Measurements from ENCODE around the gene AGBL4.

AGBL4 gene

GRCh38 chr1:48617252-48617651 is 1406.5 kb downstream of the AGBL4 start:
- DNase-seq, result no peak

GRCh38 chr1:48616710-48617109 is 1407.0 kb downstream of the AGBL4 start:
- no peak for DNase-seq

- no peak for DNase-seq
Observed at GRCh38 chr1:48611841-48612240, 1411.9 kb downstream of the AGBL4 start.

DNA sequence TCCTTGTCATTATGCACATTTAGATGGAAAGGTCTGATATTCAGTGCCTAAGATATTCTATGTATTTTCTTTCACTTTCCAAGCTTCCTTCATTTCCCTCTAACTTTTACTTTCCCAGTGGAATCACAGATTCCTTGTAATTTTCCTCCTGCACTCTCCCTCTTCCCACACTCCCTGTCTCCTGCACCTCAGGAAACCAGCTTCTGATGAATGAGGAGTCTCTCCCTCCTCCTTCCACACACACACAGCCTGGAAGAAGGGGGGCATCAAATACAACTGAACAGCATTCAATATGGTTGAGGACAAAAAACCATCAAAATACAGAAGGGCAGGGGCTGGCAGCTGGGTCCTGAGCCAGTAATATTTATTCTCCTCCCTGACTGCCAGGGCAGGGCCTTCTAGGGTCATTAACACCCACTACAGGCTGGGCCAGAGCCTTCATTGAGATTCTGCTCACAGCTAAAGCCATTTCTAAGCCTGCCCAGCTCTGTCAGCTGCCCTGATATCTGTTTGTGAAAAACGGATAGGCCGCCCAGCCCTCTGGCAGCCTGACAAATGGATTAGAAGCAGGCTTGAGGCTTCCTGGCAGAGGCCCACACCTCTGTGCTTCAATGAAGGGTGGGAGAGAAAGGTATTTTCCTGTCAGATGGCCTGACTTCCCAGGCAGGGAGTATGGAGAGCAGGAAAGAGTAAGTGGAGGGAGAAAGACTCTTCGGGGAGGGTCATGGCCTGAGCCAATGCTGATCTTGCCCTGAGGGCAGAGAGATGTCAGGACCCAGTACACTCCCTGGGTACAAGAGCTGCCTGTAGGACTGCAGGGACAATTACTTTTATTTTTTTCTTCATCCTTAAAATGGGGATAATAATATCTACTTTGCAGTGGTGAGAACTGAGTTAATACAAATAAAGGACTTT is 1412.9 kb downstream of the AGBL4 start:
- no peak for DNase-seq

- no peak for DNase-seq
Observed at GRCh38 chr1:48608882-48609281, 1414.9 kb downstream of the AGBL4 start.

DNA sequence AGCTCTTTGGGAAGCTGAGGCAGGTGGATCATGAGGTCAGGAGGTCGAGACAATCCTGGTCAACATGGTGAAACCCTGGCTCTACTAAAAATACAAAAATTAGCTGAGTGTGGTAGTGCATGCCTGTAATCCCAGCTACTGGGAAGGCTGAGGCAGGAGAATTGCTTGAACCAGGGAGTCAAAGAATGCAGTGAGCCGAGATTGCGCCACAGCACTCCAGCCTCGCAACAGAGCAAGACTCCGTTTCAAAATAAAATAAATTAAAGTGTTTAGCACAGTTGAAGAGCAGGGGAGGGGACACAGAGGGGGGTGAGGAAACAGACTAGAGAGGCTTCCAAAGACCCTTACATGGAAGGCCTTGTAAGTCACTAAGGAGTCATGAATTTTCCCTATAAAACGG is 1420.5 kb downstream of the AGBL4 start:
- no peak for DNase-seq

GRCh38 chr1:48602349-48602748 is 1421.4 kb downstream of the AGBL4 start:
- no peak for DNase-seq

DNA sequence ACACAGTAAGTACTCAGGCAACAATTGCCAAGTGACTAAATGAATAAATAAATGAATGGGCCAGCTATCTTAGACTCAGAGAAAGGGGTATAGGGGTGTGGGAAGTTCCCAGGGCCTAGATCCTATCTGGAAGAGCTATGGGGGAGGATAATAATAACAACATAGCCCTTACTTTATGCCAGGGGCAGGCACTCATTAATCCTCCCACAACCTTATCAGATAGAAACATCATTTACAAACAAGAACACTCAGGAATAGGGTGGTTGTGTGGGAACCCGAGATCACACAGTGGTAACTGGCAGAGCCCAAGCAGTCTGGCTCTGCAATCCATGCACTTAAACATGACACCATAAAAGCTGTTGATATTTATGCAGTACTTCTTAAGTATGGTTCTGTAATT is 1423.6 kb downstream of the AGBL4 start:
- DNase-seq, result no peak

DNA sequence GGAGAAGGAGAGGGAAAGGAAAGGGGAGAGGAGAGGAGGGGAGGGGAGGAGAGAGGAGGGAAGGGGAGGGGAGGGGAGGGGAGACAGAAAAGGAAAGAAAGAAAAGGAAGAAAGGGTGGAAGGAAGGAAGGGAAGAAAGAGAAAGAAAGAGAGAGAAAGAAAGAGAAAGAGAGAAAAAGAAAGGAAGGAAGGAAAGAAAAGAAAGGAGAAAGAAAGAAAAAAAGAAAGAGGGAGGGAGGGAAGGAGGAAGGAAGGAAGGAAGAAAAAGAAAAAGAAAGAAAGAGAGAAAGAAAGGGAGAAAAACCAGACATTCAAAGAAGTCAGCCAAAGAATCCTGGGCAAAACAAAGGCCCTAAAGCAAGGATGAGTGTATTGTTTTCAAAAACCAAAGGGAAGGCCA is 1426.1 kb downstream of the AGBL4 start:
- DNase-seq, result no peak

DNA sequence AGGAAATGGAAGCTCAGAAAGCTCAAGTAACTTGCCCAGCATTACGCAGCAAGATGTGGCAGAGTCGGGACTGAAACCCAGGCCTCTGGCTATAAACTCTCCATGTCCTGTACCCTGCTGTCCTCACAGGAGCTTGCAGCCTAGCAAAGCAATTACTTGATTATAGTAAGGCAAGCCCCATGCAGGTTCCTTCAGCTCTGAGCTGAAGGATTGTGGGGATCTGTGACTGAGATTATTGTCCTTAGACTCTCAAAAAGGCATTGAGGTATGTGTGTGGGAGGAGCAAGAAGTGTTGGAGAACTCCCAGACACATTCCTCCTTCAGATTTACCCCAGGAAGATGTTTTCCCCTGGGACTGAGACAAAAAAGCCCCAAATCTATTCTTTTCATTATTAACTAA is 1427.7 kb downstream of the AGBL4 start:
- DNase-seq, result no peak

GRCh38 chr1:48595613-48596012 is 1428.1 kb downstream of the AGBL4 start:
- no peak for DNase-seq

DNA sequence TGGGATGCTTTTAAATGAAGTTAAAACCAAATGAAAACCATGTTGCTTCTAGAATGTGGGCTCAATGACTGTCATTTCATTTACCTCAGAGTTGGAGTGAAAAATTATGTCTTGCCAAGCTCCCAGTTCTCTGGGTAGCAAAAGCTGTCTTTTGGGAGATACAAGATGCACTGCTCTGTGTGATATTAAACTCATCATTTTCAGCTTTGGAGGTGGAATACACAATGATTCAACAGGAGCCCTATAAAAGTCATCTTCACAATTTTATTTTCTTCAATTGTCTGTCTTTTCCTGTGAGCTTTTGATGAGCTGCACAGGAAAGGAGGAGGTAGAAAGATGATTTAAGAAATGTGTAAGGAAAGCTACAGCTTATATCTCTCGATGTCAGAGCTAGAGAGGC is 1431.4 kb downstream of the AGBL4 start:
- DNase-seq, result no peak

DNA sequence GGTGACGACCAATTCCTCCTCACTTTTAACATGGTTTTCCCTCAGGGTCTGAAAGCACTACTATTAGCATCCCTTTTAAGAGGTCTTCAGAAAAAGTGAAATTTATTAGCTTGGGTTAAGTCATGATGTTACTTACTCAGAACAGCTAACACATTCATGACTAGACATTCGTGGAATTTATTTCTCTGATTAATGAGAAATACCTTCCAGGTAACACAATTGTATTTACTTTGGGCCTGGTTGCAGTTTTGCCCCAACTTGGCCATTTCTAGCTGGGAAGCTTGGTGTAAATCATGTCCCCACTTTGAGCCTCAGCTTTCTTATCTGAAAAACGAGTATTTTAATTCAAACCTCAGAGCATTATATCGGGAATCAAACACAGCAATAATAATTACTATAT is 1432.6 kb downstream of the AGBL4 start:
- no peak for DNase-seq

GRCh38 chr1:48588061-48588460 is 1435.7 kb downstream of the AGBL4 start:
- DNase-seq, result no peak

GRCh38 chr1:48582408-48582807 is 1441.3 kb downstream of the AGBL4 start:
- DNase-seq, result no peak

- no peak for DNase-seq
Observed at GRCh38 chr1:48581270-48581669, 1442.5 kb downstream of the AGBL4 start.

- no peak for DNase-seq
Observed at GRCh38 chr1:48576565-48576964, 1447.2 kb downstream of the AGBL4 start.

- DNase-seq, result peak in 1 of 2 donors; percentile 16
Observed at GRCh38 chr1:48572646-48573258, 1451.0 kb downstream of the AGBL4 start.

DNA sequence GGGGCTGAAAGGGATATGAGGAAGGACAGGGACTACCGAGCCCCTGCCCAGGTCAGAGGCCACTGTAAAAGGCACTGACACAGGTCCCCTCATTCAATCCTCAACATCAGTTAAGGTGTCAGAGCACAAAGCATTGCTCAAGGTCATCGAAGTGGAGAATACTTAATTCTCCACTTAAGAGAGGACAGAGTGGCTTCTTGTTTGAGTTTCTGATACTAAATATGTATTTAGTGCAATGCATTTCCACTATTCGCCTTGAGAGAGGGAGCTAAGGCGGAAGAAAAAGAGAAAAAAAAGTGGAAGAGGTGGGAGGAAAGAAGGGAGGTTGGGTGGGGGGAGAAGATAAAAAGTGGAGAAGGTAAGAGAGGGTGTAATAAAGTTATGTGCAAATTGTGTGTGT is 1451.6 kb downstream of the AGBL4 start:
- no peak for DNase-seq

DNA sequence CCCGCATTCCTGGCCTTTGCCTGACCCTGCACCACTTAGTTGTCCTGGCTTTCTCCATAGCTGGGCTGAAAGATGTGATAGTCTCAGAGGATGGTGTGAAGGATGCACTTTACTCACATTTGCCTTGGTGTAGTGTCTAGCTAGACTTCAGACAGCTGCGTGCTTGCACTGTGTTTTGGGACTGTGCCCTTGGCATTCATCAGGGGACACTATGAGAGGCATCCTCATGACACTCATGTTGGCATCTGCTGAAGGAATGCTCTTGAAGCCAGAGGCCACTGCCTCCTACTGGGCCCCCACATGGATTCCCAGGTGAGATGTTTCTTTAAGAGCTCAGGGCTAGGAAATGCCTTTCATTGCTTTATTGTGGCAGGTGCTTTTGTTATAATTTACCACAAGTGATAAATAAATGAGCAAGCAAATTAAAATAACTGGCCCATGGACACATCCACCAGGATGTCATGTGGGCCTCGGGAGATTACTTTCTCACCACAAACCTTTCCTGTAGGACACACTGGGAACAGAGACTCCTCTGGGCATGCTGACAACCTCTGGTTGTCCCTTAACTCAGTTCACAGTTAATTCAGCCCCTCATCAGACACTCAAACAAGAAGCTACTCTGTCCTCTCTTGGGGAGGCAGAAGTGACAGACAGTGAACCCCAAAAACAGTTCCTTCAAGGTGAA is 1452.3 kb downstream of the AGBL4 start:
- DNase-seq, result no peak

- no peak for DNase-seq
Observed at GRCh38 chr1:48570568-48570967, 1453.2 kb downstream of the AGBL4 start.

DNA sequence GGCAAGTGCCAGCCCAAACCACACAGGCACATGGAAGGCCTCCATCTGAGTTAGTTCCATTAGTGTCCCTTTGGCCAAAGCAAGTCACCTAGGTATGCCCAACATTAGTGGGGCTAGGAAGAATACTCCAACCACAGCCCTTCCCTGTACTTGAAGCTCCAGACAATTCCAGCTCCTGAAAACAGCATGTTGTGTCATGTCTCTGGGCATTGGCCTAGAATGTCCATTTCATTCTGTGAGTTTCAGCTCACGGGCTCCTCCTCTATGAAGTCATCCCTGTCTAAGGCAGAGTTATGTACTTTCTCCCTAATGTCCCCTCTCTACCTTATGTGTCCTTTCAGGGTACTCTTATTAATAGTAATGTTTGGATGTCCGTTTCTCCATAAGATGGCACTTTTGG is 1455.3 kb downstream of the AGBL4 start:
- DNase-seq, result no peak

DNA sequence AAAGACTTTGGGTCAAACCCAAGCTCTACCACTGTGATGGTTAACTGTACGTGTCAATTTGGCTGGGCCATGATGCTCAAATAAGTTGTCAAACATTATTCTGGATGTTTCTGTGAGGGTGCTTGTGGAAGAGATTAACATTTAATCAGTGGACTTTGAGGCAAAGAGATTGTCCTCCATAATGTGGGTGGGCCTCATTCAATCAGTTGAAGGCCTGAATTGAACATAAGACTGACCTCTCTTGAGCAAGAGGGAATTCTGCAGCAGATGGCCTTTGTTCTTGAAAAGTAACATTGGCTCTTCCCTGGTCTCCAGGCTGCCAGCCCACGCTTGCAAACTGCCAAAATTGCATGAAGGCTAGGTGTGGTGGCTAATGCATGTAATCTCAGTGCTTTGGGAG is 1457.3 kb downstream of the AGBL4 start:
- DNase-seq, result no peak

DNA sequence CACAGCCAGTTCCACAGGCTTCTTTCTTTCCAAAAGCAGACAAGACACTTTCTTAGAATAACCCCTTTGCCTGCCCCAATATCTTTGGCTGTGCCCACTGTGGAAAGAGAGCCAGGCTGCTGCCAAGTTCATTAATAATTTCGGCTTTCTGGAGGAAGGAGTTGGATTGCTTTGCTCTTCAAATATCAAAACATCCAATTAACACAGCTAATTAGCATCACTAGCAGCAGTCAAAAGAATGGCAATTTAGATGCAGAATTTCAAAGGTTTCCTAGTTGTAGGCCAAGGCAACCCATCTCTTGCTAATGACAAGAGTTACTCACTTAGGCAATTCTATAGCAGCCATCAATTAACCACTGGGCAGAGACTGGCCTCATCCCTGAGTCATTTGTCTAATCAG is 1460.7 kb downstream of the AGBL4 start:
- DNase-seq, result no peak
